CD4-positive, CD25-positive, alpha-beta regulatory T cell (primary cell): ENCODE results near the gene TGOLN2. TPM values are rescaled to one million over a fixed set of nuclear protein-coding genes. Genes with fewer than 3 reads are reported as not detected.
"Not testable (repeated sequence)": the region's sequence is repeated elsewhere in the genome, so short reads cannot be mapped to it uniquely, and the experiment has no call there.

Experiments
- ATAC-seq, 2 donors: fragments of 150-1000 bp; cut with Tn5 transposase; one replicate each; pipeline ENCODE4 v1.10.0; 2021; ENCODE audit warnings: low read depth in 2 of 2, moderate number of reproducible peaks in 2 of 2, moderate library complexity in 1 of 2
- DNase-seq, 3 donors: peaks; one replicate each; pipeline versions ENCODE4 v3.0.0 to v3.0.0-alpha.2; 2012 to 2022; ENCODE audit warnings: mixed read lengths in 1 of 3
- H3K27ac ChIP-seq: one replicate; pipeline ENCODE4 v1.7.0; 2013; ENCODE audit warnings: mild to moderate bottlenecking, low read length; ENCODE audit not compliant: insufficient read depth, poor library complexity, severe bottlenecking
- H3K27me3 ChIP-seq: one replicate; pipeline ENCODE4 v1.7.0; 2013; ENCODE audit warnings: low read length; ENCODE audit not compliant: control insufficient read depth, insufficient read depth
- H3K36me3 ChIP-seq: one replicate; pipeline ENCODE4 v1.7.0; 2013; ENCODE audit warnings: mild to moderate bottlenecking, low read length, moderate library complexity; ENCODE audit not compliant: control insufficient read depth, insufficient read depth
- H3K4me1 ChIP-seq: 2 replicates; pipeline ENCODE4 v1.7.0; 2013; ENCODE audit warnings: mild to moderate bottlenecking, low read length; ENCODE audit not compliant: insufficient read depth, control insufficient read depth, poor library complexity, severe bottlenecking
- H3K4me3 ChIP-seq: one replicate; pipeline ENCODE4 v1.7.0; 2013; ENCODE audit warnings: low read depth, mild to moderate bottlenecking, low read length, moderate library complexity
- H3K9me3 ChIP-seq, 2 experiments: 1 replicate in 1 of 2; 2 replicates in 1 of 2; pipeline ENCODE4 v1.7.0; 2013; ENCODE audit warnings: low read length in 2 of 2, mild to moderate bottlenecking in 1 of 2, moderate library complexity in 1 of 2; ENCODE audit not compliant: control insufficient read depth in 2 of 2
- H3K27ac Mint-ChIP-seq, 3 donors: one replicate each; pipeline ENCODE4 v1.8.0; 2020 to 2022; ENCODE audit warnings: mild to moderate bottlenecking in 3 of 3, mixed read lengths in 3 of 3, moderate library complexity in 2 of 3
- H3K27me3 Mint-ChIP-seq: one replicate; pipeline ENCODE4 v1.8.0; 2022; ENCODE audit warnings: mild to moderate bottlenecking, mixed read lengths
- H3K36me3 Mint-ChIP-seq: one replicate; pipeline ENCODE4 v1.8.0; 2020; ENCODE audit warnings: mixed read lengths
- H3K4me1 Mint-ChIP-seq, 4 donors: one replicate each; pipeline ENCODE4 v1.8.0; 2020 to 2022; ENCODE audit warnings: mixed read lengths in 4 of 4, mild to moderate bottlenecking in 1 of 4
- H3K4me3 Mint-ChIP-seq, 4 donors: one replicate each; pipeline ENCODE4 v1.8.0; 2020 to 2022; ENCODE audit warnings: mild to moderate bottlenecking in 4 of 4, mixed read lengths in 4 of 4, moderate library complexity in 3 of 4
- H3K9me3 Mint-ChIP-seq, 7 donors: one replicate each; pipeline ENCODE4 v1.8.0; 2020 to 2022; ENCODE audit warnings: mixed read lengths in 7 of 7, mild to moderate bottlenecking in 3 of 7, moderate library complexity in 2 of 7
- polyA plus RNA-seq, 4 donors: library from polyadenylated mRNA; unstranded; fragments of 300-500 nt; fragmentation: Illumina TruSeq; gene quantifications; one replicate each; pipeline ENCODE4 v1.2.3, GENCODE V29; 2021
- total RNA-seq: library from RNA; stranded (reverse); gene quantifications from one replicate; pipeline ENCODE4 v1.2.3, GENCODE V29; 2022

The TGOLN2 gene
- total and polyA plus RNA-seq, 5 donors from 2014 or later, result 51.3 to 168 (median 62.4) TPM

DNA sequence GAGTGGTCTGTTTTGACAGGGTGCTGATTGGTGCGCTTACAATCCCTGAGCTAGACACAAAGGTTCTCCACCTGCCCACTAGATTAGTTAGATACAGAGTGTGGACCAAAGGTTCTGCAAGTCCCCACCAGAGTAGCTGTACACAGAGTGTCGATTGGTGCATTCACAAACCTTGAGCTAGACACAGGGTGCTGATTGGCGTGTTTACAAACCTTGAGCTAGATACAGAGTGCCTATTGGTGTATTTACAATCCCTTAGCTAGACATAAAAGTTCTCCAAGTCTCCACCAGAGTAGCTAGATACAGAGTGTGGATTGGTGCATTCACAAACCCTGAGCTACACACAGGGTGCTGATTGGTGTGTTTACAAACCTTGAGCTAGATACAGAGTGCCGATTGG, 6.1 kb upstream of the TGOLN2 start:
- peaks cover 4 to 14% (median 12%) of the 10 kb centered on the region in 4 donors for H3K4me1 Mint-ChIP-seq
- H3K9me3 ChIP-seq, H3K4me3 Mint-ChIP-seq, H3K27ac ChIP-seq, DNase-seq, H3K4me1 ChIP-seq, H3K9me3 Mint-ChIP-seq, ATAC-seq, H3K4me3 ChIP-seq, H3K36me3 Mint-ChIP-seq, H3K27ac Mint-ChIP-seq, H3K27me3 Mint-ChIP-seq, H3K27me3 ChIP-seq, H3K36me3 ChIP-seq: not testable (repeated sequence)

DNA sequence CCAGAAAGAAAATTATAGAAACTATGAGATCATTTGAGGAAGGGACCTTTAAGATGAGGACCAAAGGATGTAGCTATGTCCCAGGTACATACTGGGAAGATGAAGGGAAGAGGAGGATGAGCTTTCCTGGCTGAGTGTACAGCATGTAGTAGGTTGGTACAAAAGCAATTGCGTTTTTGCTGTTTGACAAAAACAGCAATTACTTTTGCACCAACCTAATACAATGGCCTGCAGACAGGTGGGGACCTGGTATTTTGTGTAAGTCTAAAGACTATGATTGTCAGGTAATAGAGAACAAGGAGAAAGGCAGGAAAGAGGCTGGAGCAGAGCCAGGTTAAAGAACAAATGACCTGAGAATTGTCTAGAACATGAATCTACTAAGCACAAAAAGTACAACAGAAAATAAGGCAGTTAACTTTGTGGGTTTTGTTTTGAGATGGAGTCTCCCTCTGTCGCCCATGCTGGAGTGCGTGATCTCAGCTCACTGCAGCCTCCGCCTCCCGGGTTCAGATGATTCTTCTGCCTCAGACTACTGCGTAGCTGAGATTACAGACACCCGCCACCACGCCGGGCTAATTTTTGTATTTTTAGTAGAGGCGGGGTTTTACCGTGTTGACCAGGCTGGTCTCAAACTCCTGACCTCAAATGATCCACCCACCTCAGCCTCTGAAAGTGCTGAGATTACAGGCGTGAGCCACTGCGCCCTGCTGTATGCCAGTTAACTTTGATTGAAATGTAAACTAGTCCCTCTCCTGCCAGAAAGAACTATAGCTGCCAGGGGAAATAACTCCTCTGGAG, 3.2 kb upstream of the TGOLN2 start:
- peaks cover 18% of the 10 kb centered on the region for H3K27me3 Mint-ChIP-seq
- Histone ChIP-seq H3K9me3 (no peaks in the 10 kb centered on the region), H3K27me3 (no peaks in the 10 kb centered on the region), H3K27ac (no peak overlapping the region), H3K4me1 (peaks cover 26% of the 10 kb centered on the region), H3K4me3 (no peak overlapping the region), H3K36me3 (peaks cover 4% of the 10 kb centered on the region)
- H3K36me3 Mint-ChIP-seq, result peaks cover 11% of the 10 kb centered on the region
- no peak overlapping the region for H3K27ac Mint-ChIP-seq
- no peaks in the 10 kb centered on the region for H3K9me3 Mint-ChIP-seq
- H3K4me1 Mint-ChIP-seq, result peaks cover 11 to 42% (median 22%) of the 10 kb centered on the region in 4 donors
- DNase-seq (no peak), ATAC-seq (no peak)
- H3K4me3 Mint-ChIP-seq, result peak overlapping the region in 2 of 4 donors; percentile 42 to 85

DNA sequence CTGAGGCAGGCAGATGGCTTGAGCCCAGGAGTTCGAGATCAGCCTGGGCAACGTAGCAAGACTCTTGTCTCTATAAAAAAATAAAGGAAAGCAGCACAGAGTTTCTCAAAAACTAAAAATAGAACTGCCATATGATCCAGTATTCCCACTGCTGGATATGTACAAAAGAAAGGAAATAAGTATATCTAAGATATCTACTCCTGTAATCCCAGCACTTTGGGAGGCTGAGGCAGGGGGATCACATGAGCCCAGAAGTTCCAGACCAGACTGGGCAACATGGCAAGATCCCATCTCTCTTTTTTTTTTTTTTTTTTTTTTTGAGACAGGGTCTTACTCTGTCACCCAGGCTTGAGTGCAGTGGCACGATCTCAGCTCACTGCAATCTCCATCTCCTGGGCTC, 1.9 kb upstream of the TGOLN2 start:
- H3K27me3 ChIP-seq, H3K4me3 ChIP-seq, H3K9me3 Mint-ChIP-seq, H3K27ac ChIP-seq, DNase-seq, H3K9me3 ChIP-seq, ATAC-seq: not testable (repeated sequence)
- H3K36me3 Mint-ChIP-seq, result peaks cover 23% of the 10 kb centered on the region
- peaks cover 18% of the 10 kb centered on the region for H3K27me3 Mint-ChIP-seq
- Histone ChIP-seq H3K4me1 (peaks cover 40% of the 10 kb centered on the region), H3K36me3 (peaks cover 15% of the 10 kb centered on the region)
- peak overlapping the region in 2 of 3 donors; percentile 65 to 100 for H3K27ac Mint-ChIP-seq
- H3K4me1 Mint-ChIP-seq, result peaks cover 20 to 50% (median 31%) of the 10 kb centered on the region in 4 donors
- peak overlapping the region; percentile 29 to 100 (median 98) for H3K4me3 Mint-ChIP-seq

DNA sequence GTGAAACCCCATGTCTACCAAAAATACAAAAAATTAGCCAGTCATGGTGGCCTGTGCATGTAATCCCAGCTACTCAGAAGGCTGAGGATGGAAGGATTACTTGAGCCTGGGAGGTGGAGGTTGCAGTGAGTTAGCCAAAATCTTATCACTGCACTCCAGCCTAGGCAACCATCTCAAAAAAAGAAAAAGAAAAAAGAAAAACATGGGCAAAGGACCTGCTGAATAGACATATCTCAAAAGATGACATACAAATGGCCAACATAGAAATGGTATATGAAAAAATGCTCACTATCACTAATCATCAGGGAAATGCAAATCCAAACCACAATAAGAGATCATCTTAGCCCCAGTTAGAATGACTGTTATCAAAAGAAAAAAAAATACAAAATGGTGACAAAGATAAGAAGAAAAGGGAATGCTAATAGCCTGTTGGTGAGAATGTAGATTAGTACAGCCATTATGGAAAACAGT, 1.4 kb upstream of the TGOLN2 start:
- Mint-ChIP-seq H3K4me1 (peaks cover 20 to 55% (median 34%) of the 10 kb centered on the region in 4 donors), H3K9me3 (no peaks in the 10 kb centered on the region), H3K36me3 (peaks cover 27% of the 10 kb centered on the region), H3K27ac (peak overlapping the region in 2 of 3 donors; percentile 65 to 100), H3K27me3 (peaks cover 18% of the 10 kb centered on the region), H3K4me3 (peak overlapping the region; percentile 29 to 100 (median 98))
- Histone ChIP-seq H3K27ac (peak overlapping the region; percentile 97), H3K9me3 (no peaks in the 10 kb centered on the region), H3K4me1 (peaks cover 44% of the 10 kb centered on the region), H3K27me3 (no peaks in the 10 kb centered on the region), H3K36me3 (peaks cover 20% of the 10 kb centered on the region), H3K4me3 (peak overlapping the region; percentile 99)
- DNase-seq (no peak), ATAC-seq (no peak)

DNA sequence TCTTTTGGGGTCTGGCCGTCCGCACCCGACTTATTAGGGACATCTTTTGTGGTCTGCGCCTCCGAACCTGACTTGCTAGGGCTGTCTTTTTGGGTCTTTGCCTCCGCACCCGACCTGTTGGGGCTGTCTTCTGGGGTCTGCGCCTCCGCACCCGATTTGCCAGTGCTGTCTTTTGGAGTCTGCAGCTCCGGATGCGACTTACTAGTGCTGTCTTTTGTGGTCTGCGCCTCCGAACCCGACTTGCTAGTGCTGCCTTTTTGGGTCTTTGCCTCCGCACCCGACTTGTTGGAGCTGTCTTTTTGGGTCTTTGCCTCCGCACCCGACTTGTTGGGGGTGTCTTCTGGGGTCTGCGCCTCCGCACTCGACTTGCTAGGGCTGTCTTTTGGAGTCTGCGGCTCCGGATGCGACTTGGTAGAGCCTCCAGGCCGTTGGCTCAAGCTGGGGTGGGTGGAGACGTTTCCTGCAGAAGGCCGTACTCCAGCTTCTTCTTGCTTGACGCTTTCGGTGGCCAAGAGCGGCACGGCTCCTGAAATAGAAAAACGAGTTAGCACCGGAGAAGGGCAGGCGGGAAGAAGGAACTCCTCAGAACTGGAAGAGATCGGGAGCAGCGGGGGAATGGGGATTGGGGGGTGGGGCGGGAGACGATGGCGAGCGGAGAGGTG, 498 bp downstream of the TGOLN2 start:
- Histone ChIP-seq H3K4me3 (peak overlapping the region; percentile 99), H3K4me1 (peaks cover 63% of the 10 kb centered on the region), H3K36me3 (peaks cover 38% of the 10 kb centered on the region), H3K27ac (peak overlapping the region; percentile 97), H3K9me3 (no peaks in the 10 kb centered on the region), H3K27me3 (no peaks in the 10 kb centered on the region)
- peak overlapping the region; percentile 96 to 100 (median 100) for H3K4me3 Mint-ChIP-seq
- peaks cover 27 to 73% (median 47%) of the 10 kb centered on the region in 4 donors for H3K4me1 Mint-ChIP-seq
- H3K27ac Mint-ChIP-seq, result peak overlapping the region; percentile 100
- H3K36me3 Mint-ChIP-seq, result peaks cover 42% of the 10 kb centered on the region
- peaks cover 18% of the 10 kb centered on the region for H3K27me3 Mint-ChIP-seq
- ATAC-seq (peak; percentile 26 to 34), DNase-seq (peak; percentile 39 to 90 (median 71))
- H3K9me3 Mint-ChIP-seq, result no peaks in the 10 kb centered on the region

DNA sequence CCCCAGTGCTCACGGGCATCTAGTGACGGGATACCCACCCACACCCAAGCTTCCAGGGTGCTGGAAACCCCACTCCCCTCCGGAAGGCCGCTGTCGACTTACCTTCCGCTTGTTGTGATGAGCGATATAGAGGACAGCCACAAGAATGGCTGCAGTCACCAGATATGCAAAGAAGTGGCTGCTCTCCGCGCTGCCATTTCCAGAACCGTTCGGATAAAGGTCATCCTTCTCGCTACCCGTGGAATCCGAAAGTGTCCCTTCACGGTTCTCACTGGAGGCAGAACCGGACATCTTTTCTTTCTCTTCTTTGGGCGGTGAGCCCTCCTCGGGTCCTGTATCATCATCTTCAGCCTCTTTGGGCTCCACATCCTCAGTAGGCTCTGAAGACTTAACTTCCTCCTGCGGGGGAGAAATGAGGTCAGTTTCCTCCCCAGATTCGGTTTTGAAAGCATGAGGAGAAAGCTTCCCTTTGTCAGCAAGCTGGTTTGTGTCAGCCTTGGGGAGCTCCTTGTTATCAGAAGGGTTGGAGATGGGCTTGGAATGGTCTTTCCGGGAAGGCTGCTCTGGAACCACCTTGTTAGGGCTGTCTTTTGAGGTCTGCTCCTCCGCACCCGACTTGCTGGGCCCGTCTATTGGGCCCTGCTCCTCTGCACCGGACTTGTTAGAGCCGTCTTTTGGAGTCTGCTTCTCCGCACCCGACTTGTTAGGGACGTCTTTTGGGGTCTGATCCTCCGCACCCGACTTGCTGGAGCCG, 1.2 kb downstream of the TGOLN2 start:
- H3K4me1 ChIP-seq, result peaks cover 70% of the 10 kb centered on the region
- peaks cover 49% of the 10 kb centered on the region for H3K36me3 Mint-ChIP-seq

DNA sequence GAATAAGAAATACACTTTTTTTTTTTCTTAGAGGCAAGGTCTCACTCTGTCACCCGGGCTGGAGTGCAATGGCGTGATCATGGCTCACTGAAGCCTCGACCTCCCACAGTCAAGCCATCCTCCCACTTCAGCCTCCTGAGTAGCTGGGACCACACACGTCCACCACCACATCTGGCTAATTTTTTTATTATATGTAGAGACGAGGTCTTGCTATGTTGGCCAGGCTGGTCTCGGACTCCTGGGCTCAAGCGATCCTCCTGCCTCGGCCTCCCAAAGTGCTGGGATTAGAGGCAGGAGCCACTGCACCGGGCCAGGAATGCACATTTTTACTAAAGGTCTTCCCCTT, 2.4 kb downstream of the TGOLN2 start:
- Histone ChIP-seq H3K4me3 (peak overlapping the region; percentile 99), H3K27me3 (no peaks in the 10 kb centered on the region), H3K36me3 (peaks cover 56% of the 10 kb centered on the region), H3K27ac (peak overlapping the region; percentile 97), H3K4me1 (peaks cover 79% of the 10 kb centered on the region), H3K9me3 (no peaks in the 10 kb centered on the region)
- H3K27me3 Mint-ChIP-seq, result peaks cover 18% of the 10 kb centered on the region
- peaks cover 59% of the 10 kb centered on the region for H3K36me3 Mint-ChIP-seq
- DNase-seq (no peak), ATAC-seq (no peak)
- peak overlapping the region; percentile 84 to 100 (median 100) for H3K27ac Mint-ChIP-seq
- peaks cover 36 to 86% (median 61%) of the 10 kb centered on the region in 4 donors for H3K4me1 Mint-ChIP-seq
- H3K9me3 Mint-ChIP-seq, result no peaks in the 10 kb centered on the region
- peak overlapping the region; percentile 96 to 100 (median 100) for H3K4me3 Mint-ChIP-seq

More for the DNA sequence above, 1.2 kb downstream of the TGOLN2 start:
- H3K36me3 ChIP-seq, result peaks cover 45% of the 10 kb centered on the region
- H3K27me3 Mint-ChIP-seq, result peaks cover 18% of the 10 kb centered on the region
- DNase-seq (peak; percentile 17 to 84 (median 60)), ATAC-seq (peak; percentile 14 to 25)
- H3K4me1 Mint-ChIP-seq, result peaks cover 31 to 80% (median 53%) of the 10 kb centered on the region in 4 donors
- H3K27ac Mint-ChIP-seq, result peak overlapping the region; percentile 100
- H3K27me3 ChIP-seq, result no peaks in the 10 kb centered on the region
- H3K27ac ChIP-seq, result peak overlapping the region; percentile 97
- no peaks in the 10 kb centered on the region for H3K9me3 Mint-ChIP-seq
- peak overlapping the region; percentile 99 for H3K4me3 ChIP-seq
- peak overlapping the region; percentile 96 to 100 (median 100) for H3K4me3 Mint-ChIP-seq
- no peaks in the 10 kb centered on the region for H3K9me3 ChIP-seq
